Measurements from ENCODE around the gene MDFIC.
"Not testable (repeated sequence)": the region's sequence is repeated elsewhere in the genome, so short reads cannot be mapped to it uniquely, and the experiment has no call there.

Gene MDFIC, protein sequence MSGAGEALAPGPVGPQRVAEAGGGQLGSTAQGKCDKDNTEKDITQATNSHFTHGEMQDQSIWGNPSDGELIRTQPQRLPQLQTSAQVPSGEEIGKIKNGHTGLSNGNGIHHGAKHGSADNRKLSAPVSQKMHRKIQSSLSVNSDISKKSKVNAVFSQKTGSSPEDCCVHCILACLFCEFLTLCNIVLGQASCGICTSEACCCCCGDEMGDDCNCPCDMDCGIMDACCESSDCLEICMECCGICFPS

DNA sequence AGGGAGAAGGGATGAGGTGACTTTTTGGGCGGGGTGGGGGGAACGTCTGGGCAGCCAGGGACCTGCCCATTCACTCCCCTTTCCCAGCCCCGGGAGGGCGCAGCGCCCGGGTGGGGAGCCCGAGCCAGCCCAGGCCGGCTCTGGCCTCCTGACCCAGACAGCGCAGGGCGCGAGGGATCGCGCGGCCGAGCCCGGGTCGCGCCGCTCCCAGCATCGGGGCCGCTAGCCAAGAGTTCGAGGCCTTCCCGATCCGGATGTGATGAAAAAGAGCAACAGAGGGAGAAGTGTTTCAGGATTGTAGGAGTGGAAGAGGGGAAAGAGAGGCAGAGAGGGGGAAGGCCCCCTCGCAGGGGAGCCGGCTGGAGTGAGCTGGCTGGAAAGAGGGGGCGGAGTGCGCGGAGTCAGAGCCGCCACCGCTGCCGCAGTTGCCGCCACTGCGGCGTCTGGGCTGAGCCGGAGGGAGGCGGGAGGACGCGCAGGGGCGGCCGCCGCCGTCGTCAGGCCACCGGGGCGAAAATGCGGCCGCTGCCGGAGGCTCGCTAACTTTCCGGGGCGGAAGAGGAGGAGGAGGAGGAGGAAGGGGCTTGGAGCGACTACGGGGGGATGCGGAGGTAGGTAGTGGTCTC lies at the start of gene MDFIC:
Gene MDFIC, plus strand, starts transcription at position 69 of the 626 bp plus-strand sequence. CDS start 940 bp downstream, outside the sequence.
- DNase-seq (ENCODE audit: low read depth), result peak; percentile 43

DNA sequence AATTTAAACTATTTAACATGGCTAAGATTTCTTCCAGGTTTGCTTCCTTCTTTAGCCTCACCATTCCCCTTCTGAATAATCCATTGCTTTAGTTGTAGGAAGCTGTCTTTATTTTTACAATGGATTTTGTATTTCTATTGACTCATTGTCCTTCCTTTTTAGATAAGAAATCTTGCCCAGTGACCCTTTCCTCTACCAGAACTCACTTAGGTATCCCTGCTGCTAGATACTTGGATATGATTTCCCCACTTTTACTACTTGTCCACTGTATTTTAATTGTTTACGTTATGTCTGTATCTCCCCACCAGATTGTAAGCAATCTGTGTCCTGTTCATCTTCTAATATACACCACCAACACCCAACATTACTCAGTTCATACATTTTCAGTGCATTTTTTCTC lies 47.7 kb upstream of the MDFIC start:
- no peak for DNase-seq (ENCODE audit: low read depth)

DNA sequence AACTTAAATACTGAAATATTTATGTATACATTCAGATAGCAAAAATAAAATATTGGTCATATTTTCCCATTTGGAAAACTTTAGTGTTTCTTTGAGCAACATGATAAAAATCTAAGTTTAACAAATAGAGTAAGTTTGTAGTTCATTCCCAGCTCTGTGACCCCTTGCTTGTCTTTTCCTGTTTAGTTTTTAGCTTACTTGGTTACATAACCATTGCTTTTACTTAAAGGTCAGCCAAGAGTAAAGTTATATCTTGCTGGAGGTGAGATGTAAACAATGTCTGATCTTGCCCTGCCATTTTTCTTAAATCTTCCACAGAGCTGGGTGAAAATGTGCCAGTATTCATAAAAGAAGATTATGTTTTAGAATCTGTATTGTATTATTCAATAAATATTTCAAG lies 46.7 kb upstream of the MDFIC start:
- DNase-seq (ENCODE audit: low read depth), result no peak

DNA sequence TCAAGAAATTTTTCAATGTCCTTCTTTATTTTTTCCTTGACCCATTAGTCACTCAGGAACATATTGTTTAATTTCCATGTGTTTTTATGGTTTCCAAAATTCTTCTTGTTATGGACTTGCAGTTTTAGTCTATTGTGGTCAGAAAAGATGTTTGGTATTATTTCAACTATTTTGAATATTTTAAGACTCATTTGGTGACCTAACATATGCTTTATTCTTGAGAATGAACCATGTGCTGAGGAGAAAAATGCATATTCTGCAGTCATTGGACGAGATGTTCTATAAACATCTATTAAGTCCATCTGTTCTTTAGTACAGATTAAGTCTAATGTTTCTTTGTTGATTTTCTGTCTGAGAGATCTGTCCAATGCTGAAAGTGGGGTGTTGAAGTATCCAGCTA lies 42.3 kb upstream of the MDFIC start:
- DNase-seq (ENCODE audit: low read depth), result no peak

DNA sequence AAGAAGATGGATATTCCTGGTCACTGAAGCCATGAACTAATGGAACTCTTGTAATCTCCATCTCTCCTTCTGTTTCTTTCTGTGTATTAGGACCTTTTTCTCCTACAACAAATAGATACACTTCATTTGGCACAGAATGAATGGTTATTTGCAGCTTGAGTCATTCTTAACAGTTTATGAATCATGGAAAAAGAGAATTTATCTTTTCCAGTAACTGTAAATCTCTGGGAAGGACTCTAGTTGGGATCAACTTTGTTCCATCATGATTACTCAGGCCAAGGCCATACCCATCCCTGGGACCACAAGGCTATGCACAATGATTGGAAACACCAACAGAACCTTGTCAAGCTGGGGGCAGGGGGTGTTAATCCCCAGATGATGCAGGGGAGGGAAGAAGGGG lies 36.1 kb upstream of the MDFIC start:
- DNase-seq (ENCODE audit: low read depth), result no peak

DNA sequence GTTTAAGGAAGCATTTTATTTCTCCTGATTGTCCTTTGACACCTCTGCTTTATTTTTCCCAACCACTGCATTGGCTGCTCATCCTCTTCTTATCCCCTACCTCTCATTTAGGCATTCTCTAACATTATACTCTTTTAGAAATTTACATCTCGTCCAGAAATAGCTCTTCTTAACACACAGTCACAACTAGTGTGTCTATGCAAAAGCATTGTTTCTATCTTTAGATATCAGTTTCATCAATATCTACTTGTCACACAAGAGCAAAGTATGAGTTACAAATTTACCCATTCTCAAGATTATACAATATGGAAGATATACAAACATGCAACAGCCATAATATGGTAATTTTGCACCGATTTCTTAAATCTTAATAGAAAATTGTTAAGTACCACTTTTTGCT lies 35.7 kb upstream of the MDFIC start:
- DNase-seq (ENCODE audit: low read depth), result no peak

DNA sequence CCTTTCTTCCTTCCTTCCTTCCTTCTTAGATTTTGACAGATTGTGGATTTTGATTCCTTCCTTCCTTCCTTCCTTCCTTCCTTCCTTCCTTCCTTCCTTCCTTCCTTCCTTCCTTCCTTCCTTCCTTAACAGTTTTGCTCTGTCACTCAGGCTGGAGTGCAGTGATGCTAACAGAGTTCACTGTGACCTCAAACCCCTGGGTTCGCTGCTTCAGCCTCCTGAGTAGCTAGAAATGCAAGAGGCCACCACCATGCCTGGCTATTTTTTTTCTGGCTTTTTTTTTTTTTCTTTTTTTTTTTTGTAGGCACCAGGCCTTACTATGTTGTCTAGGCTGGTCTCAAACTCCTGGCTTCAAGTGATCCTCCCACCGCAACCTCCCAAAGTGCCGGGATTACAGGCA lies 32.8 kb upstream of the MDFIC start:
- not testable (repeated sequence) for DNase-seq (ENCODE audit: low read depth)

DNA sequence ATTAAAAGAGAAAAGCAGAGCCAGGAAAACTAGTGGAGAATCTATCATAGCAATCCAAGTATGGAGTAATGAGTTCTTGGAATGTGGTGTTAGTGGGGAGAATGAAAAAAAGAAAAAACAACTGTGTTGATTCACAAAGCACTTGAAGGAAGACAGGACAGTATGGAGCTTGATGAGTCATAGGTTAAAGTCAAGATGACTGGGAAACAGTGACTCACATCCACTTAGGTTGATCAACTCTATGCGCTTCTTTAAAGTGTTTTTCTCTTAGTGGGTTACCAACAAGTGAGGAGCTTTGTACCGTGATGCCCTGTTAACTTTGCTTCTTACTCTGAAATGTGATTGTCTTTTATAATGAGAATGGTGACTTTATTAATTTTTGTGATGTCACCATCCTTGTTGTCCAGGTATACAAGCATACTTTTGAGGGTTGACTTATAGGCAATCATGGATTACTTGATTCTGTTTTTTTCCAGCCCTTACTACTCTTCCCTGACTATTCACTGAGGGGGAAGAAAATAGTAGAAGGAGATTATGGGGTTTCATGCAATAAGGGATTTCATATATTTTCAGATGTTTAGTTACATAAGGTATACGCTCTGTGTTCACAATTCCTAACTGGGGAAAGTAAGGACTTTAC lies 32.1 kb upstream of the MDFIC start:
- DNase-seq (ENCODE audit: low read depth), result no peak

DNA sequence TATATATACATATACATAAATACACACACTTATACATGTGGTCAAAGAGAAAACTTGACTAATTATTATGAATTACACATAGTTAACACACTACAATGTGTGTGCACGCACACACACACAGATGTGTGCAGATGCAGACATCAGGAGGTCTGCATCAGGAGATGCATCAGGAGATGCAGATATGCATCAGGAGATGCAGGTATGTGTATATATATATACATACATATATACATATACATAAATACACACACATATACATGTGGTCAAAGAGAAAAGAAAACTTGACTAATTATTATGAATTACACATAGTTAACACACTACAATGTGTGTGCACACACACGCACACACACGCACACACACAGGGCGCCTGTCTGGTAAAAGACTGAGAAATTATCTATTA lies 31.3 kb upstream of the MDFIC start:
- DNase-seq (ENCODE audit: low read depth), result no peak

DNA sequence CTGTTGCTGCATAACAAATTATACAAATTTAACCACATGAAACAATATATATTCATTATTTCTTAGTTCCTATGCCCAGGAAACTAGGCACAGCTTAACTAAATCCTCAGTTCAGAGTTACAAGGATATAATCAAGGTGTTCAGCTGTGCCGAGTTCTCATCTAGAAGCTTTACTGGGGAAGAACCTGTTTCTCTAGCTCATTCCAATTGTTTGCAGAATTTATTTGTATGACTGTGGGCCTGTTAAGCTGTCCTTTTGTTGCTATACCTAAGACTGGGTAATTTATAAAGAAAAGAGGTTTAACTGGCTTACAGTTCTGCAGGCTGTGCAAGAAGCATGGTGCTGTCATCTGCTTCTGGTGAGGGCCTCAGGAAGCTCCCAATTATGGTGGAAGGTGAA lies 21.8 kb upstream of the MDFIC start:
- DNase-seq (ENCODE audit: low read depth), result no peak

DNA sequence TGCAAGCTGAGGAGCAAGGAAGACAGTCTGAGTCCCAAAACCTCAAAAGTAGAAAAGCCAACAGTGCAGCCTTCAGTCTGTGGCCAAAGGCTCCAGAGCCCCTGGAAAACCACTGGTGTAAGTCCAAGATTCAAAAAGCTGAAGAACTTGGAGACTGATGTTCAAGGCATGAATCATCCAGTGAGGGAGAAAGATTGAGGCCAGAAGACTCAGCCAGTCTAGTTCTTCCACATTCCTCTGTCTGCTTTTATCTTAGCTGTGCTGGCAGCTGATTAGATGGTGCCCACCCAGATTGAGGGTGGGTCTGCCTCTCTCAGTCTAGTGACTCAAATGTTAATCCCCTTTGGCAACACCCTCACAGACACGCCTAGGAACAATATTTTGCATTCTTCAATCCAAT lies 20.1 kb upstream of the MDFIC start:
- no peak for DNase-seq (ENCODE audit: low read depth)

DNA sequence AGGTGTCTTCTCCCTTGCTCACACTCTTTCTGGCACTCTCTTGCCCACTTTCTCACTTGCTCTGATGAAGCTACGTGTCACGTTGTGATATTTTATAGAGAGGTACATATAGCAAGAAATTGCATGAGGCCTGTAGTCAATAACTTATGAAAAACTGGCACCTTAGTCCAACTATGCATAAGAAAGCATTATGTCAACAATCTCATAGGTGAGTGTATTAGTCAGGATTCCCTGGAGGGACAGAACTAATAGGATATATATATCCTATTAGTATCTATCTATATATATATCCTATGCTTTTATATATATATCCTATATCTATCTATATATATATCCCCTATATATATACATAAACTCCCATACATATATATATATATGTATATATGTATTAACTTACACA lies 18.8 kb upstream of the MDFIC start:
- no peak for DNase-seq (ENCODE audit: low read depth)

DNA sequence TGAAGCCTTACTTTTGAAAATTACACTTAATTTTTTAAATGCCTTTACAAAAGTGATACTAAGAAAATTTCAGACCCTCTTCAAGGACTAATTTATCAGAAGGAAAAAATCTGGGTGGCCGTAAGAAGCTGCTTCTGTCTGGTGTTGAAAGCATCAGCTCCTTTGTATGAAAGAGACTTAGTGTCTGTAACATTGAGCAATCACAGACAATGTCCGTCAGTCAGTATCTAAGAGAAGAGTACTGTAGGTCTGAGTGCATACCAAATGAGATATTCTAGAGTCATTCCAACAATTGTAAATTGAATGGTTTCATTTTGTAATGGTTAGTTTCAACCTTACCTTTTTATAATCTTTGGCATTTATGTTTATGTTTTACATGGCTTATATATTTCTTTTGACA lies 11.1 kb upstream of the MDFIC start:
- no peak for DNase-seq (ENCODE audit: low read depth)

DNA sequence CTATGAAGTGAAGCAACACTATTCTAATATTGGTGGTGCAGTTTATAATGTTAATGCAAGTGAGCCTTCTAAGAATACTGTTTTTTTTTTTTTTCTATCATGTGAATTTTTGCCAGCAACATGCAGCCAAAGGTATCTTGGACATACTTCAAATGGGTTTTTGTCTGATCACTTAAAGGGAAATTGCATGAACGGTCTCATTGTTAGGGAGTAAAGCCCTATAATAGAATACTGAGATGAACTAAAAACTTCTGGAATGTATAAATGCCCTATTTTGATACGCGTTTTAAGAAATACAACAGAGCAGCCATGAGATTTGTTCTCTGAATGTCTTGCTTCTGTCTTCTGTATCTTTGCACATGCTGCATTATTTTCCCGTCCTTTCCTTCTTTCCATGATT lies 10.5 kb upstream of the MDFIC start:
- DNase-seq (ENCODE audit: low read depth), result no peak

DNA sequence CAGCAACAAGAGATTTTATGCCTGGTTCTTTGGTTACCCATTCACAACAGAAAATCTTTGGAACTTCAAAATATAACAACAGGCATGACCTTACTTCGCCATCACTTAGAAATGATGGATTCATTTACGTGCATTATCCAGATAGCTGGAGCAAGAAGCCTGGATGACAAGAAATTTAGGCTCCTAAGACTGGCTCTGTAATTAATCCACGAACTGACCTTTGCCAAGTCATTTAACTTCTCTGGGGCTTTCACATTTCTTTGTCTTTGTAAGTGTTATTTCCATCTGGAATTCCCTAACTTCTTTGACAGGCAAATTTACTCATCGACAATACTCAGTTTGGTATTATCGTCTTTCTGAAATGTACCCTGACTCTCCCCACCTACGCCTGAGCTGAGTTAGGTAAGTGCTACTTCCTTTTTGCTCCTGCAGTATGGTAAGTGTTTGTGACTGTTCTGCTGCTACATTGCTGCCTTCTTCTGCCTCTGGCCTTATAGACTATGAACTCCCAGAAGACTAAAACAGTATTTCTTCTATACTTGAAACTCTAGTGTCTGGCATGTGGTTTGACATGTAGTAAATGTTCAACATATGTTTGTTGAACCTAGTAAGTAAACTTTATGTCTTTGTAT lies 5.5 kb upstream of the MDFIC start:
- no peak for DNase-seq (ENCODE audit: low read depth)

DNA sequence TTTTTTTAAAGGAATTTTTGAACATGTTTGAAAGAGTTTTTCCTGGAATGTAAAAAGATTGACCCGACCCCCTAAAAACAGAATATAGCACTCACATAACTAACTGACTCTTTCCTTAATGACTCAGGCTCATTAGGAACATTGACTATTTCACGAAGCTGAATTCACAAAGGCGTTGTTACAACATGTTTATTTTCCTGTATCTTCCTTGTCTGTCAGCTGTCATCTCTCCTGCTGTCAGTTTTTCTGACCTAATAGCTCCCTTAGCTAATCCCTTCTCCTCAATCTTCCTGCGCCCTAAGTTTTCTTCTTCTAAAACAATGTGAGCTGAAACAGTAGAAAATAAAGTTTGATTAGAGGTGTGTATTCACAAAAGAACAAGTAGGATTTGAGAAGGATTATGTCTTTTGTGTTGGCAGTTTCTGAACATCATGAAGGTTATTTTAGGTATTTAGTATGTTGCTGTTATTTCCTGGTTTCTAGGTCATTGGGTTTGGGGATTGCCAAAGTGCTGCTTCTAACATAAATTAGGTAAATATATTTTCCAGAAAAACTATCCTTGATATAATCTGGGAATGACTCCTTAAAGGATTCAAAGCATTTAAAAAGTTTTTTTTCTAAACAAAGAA lies 4.6 kb upstream of the MDFIC start:
- no peak for DNase-seq (ENCODE audit: low read depth)

DNA sequence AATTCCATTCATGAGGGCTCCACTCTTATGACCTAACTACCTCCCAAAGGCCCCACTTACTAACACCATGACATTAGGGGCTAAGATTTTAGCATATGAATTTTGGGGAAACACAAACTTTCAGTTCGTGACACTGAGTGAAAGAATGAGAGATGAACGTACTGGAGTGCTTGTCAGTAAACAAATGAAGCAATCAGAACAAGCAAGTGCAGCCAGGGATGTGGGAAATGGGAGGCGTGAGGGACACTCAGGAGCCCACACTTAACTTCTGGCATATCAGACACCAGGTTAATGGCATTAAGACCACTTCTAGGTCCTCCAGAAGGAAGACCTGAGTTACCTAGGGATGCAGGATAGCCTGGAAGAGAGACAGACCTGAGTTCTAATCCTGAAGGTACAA lies 2.3 kb upstream of the MDFIC start:
- no peak for DNase-seq (ENCODE audit: low read depth)

DNA sequence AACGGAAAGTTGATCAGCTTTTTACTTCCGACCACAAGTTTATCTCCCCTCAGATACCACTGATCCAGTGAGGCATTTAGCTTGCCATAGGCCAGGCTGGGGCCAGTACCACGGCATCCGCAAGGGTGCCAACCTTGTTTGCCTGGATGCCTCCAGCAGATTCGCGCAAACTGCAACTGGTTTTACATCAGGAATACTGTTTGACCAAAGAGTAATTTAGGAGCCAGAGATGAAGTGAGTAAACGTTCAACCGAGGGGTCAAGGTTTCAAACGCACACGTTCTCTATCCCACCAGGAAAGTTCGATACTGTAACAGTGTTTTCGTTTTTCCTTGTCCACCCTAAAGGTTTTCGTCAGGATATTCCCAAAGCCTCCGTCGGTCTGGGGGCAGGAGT lies 266 bp upstream of the MDFIC start:
- peak; percentile 9 for DNase-seq (ENCODE audit: low read depth)

DNA sequence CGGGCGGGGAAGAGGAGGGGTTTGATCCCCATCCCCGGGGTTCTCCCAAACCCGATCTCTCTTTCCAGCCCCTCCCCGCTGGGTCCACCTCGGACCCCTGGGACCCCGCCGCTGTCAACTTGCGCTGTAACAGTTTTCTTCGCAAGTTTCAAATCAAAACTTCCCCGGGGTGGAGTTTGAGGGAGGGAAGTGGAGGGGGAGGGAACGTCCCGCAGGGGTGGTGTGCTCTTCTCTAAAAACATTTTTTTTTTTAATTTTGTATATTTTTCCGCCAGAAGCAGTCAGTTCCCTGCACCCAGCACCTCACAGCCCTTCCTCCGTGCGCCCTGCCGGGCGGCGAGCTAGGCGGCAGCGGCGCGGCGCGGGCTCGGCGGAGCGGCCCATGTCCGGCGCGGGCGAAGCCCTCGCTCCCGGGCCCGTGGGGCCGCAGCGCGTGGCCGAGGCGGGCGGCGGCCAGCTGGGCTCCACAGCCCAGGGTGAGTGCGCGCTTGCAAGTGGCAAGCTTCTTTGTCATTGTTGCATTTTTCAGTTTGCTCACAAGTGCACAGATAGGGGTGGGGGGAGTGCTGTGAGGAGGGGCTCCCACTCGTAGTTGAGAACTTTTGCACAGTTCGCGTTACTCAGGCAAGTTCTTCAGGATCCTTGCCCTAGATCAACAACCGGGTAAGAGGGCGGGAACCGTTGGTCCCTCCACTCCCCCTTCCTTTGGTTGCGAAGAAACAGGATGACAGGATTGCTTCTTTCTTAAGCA lies 933 bp downstream of the MDFIC start:
- DNase-seq (ENCODE audit: low read depth), result peak; percentile 32

DNA sequence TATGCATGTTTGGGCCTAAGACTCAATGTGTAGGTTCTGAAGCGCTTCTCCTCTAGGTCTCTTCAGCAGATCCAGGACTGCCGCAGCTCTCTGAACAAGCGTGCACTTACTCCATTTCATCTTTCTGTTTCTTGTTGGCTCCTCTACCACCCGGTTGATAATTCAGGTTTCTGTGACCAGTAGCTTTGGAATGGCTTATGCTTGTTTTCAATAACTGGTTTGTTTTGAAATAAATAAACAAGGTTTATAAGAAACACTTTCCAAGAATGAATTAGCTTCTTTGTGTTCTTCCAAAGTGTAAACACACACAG lies 1.5 kb downstream of the MDFIC start:
- DNase-seq (ENCODE audit: low read depth), result no peak

DNA sequence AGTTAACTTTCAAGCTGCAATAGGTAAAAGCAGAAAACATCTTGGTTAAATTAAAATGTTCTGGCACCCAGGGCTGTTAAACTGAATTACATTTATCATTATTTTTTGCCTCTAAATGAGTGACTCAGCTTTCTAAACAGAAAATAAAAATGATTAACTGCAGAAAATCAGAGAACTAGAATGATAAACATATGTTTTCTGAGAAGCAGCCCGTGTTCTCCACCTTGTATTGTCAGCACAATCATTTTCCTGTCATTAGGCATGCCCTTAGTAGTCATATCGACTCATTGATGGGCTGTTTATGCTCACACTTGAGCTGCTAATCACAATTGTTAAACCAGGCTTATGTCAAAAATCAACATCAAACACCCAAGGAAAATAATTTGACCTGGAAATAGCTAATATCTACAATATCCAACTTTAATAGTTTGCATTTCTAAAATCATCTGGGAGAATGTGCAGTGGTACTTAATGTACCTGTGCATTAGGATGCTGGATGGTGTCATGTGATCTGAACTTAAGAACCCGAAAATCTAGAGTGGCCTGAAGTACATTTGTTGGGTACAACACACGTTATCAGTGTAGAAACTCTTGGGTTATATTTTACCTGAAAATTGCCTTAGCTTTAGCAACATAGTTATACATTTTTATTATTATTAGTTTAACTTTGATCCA lies 2.3 kb downstream of the MDFIC start:
- DNase-seq (ENCODE audit: low read depth), result no peak

DNA sequence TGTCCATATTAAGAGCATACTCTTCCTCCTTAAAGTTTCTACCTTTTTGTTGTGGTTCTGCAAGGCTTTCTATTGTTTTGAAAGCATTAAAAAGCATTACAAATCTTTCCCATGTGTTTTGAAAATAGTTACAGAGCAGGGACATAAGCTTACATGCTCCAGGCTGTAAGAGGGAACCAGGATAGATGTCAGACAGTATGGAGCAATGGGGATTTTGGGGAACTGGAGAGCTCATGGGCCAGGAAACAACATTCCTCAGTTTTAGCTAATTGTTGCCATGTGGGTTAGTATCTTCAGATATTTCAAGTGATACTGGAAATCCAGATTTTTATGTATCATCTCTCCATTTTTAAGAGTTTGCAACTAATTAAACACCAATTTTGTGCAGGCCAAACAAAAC lies 3.5 kb downstream of the MDFIC start:
- no peak for DNase-seq (ENCODE audit: low read depth)
